Tibial nerve (tissue), 4 donors: Measurements from ENCODE around the gene MAGI2.

Experiments
- CTCF ChIP-seq, 5 experiments: fragments of 200-600 bp in 3 of 5; fragments of 450-650 bp in 2 of 5; sonication (generic) in 3 of 5; IDR thresholded peaks; one replicate each; pipeline ENCODE4 v1.5.1; 2016 to 2019; ENCODE audit warnings: antibody characterized with exemption in 5 of 5, mild to moderate bottlenecking in 3 of 5, moderate library complexity in 2 of 5
- EP300 ChIP-seq, 2 donors: sonication (generic); formaldehyde crosslinking; IDR thresholded peaks; one replicate each; pipeline ENCODE4 v1.6.1; 2017; ENCODE audit warnings: antibody characterized with exemption in 2 of 2, mild to moderate bottlenecking in 1 of 2

GRCh38 chr7:79301419-79301818 is 152.0 kb downstream of the MAGI2 start:
- no peak for TF ChIP-seq CTCF (IDR thresholded peaks at IDR 0.05)
- TF ChIP-seq EP300 (IDR thresholded peaks at IDR 0.05) = no peak
